GM19240 (cell line): ENCODE measurements around the gene PTPRD.
"Not testable (repeated sequence)": the region's sequence is repeated elsewhere in the genome, so short reads cannot be mapped to it uniquely, and the experiment has no call there.

Experiments used
- DNase-seq: peaks from one replicate; pipeline ENCODE4 v3.0.0; 2011; ENCODE audit warnings: low spot score; ENCODE audit not compliant: insufficient read length

Gene PTPRD

DNA sequence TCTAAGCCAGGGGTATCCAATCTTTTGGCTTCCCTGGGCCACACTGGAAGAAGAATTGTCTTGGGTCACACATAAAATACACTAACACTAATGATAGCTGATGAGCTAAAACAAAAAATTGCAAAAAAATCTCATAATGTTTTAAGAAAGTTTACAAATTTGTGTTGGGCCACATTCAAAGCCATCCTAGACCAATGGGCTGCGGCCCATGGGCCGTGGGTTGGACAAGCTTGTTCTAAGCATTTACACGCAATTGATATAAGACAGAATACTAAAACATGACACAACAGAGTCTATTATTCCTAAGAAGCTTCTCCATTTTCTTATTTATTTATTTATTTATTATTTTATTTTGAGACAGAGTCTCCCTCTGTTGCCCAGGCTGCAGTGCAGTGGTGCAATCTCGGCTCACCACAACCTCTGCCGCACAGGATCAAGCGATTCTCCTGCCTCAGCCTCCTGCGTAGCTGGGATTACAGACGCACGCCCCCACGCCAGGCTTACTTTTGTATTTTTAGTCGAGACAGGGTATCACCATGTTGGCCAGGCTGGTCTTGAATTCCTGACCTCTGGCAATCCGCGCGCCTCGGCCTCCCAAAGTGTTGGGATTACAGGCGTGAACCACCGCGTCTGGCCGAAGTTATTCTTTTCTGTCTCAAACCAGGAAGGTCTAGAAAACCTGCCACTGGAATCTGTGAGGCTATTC is 1692.2 kb downstream of the PTPRD start:
- DNase-seq: not testable (repeated sequence)

GRCh38 chr9:8917956-8918739 is 1694.7 kb downstream of the PTPRD start:
- DNase-seq: no peak

- DNase-seq: no peak
Measured at GRCh38 chr9:8916771-8917170, 1696.0 kb downstream of the PTPRD start.

DNA sequence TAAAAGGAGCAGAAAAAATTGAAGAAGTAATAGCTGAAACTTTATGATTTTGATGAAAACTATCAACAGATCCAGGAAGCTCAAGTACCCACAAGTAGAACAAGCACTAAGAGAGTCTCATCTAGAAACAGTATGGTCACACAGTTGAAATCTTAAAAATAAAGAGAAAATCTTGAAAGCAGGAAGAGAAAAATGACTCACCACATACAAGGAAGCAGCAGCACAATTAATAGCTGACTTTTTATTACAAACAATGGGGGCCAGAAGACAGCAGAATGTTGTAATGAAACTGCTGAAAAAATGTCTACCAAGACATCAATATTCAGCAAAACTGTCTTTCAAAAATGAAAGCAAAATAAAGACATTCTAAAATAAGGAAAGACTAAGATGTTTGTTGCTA is 1704.9 kb downstream of the PTPRD start:
- DNase-seq: no peak

GRCh38 chr9:8905731-8906130 is 1707.1 kb downstream of the PTPRD start:
- DNase-seq: no peak

- DNase-seq: no peak
Measured at GRCh38 chr9:8904771-8905515, 1707.9 kb downstream of the PTPRD start.

DNA sequence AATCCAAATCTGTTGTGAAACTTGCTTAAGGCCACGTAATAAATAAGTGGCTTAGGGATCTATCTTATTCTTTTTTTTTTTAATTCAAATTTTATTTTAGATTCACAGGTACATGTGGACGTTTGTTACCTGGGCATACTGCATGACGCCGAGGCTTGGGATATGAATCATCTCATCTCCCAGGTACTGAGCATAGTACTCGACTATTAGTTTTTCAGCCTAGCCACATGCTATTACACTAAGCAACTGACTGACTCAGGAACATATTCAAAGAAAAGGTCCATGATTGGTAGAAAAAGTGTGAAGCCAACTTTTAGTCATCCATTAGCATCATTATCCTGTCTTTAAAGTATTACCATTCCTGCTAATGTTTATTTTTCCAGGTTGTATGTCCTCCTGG is 1709.7 kb downstream of the PTPRD start:
- DNase-seq: no peak

DNA sequence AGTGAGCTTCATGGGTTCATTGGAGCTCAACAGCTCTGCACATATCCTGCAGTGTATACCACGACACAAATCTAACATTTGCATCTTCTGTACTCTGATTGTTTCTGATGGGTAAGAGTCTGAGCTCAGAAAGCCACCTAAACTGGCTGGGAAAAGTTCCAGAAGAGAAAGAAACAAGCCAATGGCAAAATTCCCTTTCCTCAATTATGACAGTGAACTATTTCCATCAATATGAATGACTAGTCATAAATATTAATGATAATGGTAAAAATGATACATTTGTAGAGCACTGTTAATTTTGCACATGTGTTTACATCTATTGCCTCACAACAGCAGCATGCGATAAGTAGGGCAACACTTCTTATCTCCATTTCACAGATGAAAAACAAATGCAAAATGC is 1711.7 kb downstream of the PTPRD start:
- no peak for DNase-seq

DNA sequence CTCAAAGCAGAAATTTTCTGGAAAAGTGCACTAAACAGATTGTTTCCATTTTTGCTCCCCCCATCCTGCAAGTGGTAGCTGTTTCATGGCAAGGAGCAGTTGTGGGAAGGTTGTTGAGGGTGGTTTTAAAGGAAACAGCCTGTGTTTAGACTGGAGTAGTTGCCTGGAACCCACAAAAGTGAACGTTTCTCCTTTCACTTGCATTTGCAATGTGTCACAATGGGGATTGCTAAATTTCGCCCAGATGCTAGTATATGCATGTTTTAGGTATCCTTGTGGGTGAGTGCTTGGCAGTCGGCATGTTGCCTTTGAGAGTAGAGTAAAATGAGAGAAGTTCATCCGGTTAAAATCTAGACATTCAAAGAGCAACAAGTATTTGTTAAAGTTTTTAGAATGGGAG is 1713.3 kb downstream of the PTPRD start:
- DNase-seq: no peak

DNA sequence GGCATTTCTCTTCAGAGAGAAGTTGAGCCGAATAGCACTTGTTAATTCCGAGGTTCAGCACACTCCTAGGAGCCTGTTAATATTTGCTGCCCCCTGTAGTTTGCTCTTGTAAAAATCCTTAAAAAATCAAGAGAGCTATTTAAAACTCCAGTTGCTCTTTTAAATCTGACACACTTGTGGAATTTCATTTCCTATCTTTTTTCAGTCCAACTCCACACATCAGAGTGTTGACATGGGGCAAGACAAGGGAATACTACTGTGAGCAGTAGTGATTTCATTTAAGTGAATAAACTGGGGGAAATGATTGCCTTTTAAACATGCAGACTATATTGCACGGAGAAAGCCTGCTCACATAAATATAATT is 1717.0 kb downstream of the PTPRD start:
- no peak for DNase-seq

- DNase-seq: no peak
Measured at GRCh38 chr9:8895106-8895860, 1717.5 kb downstream of the PTPRD start.

- DNase-seq: no peak
Measured at GRCh38 chr9:8890695-8891094, 1722.1 kb downstream of the PTPRD start.

GRCh38 chr9:8889100-8889499 is 1723.7 kb downstream of the PTPRD start:
- no peak for DNase-seq

DNA sequence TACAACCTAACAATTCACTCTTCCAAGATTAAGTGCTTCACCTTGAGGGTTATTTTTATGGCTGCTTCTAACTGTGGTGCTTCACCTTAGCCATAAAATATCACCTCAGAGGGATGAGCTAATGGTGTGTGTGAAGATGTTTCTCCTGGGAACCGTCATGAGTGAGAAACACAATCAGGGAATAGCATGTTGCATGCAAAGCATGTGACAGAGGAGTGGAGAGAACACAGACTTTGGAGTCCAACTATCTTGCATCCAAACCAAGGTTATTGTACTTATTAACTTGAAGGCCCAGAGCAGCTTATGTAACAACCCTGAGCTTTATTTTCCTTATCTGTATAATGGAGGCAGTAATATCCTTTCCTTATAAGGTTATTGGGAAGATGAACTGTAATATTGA is 1724.2 kb downstream of the PTPRD start:
- DNase-seq: no peak

DNA sequence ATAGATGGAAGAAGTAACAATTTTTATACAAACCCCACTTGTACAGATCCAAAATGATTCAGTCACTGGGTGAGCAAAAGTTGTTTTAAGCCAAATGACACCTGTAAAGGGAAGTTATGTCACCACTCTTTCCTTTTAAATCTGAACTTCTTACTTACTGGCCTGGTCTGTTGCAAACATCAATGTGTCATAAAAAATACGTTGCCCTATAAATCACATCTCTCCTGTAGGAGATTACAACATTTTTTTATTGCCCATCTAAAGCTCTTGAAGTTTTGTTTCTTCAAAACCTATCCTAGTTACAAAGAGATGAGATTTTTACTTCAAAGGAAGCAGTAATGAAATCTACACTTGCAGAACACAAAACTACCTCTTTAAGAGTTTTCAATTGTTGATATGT is 1725.4 kb downstream of the PTPRD start:
- DNase-seq: no peak

DNA sequence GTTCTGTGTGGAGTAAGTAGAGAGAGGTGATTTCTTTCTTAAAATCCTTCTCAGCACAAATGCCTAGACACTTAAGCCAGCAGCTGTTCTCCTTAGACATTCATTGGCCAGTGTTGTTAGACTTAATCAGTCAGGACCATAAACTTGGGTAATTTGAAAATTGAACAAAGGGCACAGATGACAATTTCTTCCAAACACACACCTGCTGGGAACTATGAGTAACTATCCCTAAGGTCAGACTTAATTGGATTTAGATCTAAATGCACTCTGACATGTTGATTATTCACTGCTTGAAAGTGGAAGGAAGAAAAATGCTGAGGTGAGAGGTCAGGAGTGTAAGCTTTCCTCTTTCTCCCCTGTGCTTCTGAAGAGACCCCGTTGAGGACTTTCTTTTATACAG is 1729.5 kb downstream of the PTPRD start:
- no peak for DNase-seq

- DNase-seq: no peak
Measured at GRCh38 chr9:8880060-8880459, 1732.7 kb downstream of the PTPRD start.

GRCh38 chr9:8879284-8879683 is 1733.5 kb downstream of the PTPRD start:
- DNase-seq: no peak

- DNase-seq: no peak
Measured at GRCh38 chr9:8877753-8878494, 1734.9 kb downstream of the PTPRD start.

DNA sequence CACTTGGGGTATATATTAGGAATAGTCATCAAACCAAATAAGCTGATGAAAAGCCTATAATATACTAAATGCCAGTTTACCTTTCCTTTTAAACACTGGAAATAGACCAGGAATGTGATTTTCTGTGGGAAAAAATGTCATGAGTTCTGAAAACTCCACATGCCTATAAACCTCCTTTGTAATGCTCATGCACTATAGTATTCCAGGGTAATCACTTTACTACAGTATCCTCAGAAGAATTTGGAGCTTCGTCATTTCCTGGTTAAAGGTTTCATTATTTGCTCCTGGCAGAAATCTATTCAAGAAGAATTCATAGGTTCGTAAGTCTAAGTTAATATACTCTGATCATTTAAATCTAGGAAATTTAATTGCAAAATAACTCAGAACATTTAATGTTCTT is 1736.5 kb downstream of the PTPRD start:
- DNase-seq: no peak

DNA sequence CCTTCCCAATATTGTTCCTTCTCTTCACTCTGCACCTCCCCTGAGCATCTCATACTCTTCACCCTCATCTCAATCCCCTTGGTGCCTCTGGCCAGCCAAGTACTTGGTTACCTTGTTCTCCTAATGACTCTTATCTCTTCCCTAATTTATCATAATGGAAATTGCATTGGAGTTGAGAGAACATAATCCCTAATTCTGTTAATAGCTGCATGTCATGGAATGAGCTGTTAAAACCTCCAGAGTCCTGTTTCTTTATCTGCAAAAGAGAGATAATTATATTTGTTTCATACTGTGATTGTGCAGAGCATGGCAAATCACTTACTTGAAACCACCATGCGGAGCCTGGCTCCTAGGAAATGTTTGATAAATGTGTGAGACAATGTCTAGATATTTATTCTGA is 1738.3 kb downstream of the PTPRD start:
- no peak for DNase-seq
